Endometrium (tissue), 2 donors: ENCODE measurements around the gene TSSC4.

Source experiments
- FAIRE-seq: peaks from 2 replicates; lab custom pipeline; 2012; peaks lifted over from hg19 to GRCh38; lab: Jason Lieb, UNC
- donor health status: control.
- donor health status: control.

The TSSC4 gene

GRCh38 chr11:2447951-2448650, 47.6 kb downstream of the TSSC4 start:
- no peak for FAIRE-seq

DNA sequence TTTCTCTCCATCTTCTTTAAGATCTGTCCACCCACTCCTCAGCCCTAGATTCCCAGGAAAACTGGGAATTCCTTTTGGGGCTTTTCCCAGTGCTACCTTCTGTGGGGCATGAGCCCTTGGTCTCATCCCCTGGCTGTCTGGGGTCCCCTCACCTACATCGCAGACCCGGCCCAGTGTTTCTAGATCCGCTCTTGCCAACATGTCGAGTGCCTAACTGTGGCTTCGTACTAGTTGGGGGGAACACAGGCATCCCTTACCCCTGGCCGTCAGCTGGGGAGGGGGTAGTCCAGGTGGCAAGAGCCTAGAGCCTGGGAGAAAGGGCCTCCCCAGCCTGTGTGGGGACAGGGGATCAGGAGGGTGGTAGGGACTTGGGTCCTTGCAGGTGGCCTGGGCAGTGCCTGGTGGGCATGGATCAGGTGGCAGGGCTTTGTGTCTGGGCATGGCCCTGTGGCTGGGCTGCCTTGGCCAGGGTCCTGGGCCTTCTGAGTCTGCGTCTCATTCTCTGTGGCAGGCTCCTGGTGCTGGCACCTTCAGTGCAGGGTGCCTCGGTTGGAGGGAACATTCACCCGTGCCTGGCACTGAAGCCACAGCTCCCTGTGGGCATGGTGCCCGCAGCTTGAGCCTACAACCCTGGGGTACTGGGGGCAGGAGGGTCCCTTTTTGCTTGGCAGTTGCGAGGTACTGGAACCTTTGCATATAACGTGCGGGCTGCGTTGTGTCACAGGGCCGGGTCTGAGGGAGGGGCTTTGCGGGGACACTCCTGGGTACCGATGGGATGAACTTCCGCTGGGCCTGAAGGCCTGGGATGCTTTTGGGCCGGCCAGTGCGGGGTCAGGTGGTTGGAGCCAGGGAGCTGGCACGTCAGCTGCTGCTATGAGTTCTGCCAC, 48.4 kb downstream of the TSSC4 start:
- no peak for FAIRE-seq

DNA sequence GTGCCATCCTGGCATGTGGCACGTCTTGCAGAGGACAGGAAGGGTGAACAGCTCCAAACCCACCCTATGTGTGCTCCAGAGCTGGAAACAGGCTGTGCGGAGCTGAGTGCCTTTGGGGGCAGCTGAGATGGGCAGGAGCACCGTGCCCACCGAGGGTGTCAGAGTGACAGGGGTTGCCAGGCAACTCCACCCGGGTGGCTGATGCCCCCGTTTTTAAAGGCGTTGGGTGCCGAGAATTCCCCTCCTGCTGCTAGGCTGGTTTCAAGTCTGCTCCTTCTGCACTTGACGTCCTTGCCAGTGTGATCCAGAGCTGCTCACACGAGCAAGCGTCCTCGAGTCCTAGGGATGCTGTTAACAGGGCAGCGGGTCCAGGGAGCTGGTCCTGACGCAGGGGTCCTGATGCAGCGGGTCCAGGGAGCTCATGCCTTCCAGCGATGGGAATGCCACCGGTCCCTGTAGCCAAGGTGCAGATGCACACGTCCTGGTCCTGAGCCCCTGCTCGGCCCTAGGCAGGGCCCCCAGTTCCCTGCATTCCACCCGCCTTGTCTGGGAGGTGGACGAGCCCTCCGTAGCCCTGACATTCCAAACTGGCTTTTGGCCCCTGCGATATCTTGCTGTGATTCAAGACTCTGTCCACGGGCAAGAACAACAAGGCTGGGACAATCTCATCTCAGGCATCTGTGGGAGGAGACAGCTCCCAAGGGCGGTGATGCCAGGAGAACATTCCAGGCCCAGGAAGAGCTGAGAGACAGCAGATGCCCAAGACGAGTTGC, 49.2 kb downstream of the TSSC4 start:
- no peak for FAIRE-seq

DNA sequence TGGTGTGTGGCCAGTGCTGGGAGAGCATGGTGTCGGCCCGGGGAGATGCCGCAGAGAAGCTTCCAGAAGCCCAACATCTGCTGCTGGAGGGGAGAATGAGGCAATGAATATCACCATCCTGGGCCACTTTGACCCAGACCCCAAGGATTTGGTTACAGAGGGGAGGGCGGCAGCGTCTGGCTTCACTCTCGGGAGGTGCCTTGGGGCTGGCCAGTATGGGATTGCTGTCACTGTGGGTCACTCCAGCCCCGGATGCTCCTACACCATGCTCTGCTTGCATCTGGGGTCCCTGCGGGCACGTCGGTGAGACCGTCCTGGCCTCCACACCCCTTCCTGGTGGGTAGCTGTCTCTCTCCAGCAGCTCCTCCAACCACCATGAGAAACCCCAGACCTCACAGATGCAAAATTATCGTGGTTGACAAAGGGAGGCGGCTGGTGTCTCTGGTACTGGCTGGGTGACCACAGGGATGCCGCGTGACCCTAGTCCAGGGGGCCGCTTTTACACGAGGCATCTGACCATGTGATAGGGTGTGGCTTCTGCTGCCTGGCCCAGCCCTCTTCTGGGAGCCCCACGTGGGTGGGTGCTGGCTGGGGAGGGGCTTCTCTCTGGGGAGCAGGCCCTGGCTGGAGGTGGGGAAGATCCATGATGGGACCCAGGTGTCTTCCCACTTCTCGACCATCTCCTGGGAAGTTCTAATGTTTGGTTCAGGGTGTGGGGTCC, 49.9 kb downstream of the TSSC4 start:
- no peak for FAIRE-seq

DNA sequence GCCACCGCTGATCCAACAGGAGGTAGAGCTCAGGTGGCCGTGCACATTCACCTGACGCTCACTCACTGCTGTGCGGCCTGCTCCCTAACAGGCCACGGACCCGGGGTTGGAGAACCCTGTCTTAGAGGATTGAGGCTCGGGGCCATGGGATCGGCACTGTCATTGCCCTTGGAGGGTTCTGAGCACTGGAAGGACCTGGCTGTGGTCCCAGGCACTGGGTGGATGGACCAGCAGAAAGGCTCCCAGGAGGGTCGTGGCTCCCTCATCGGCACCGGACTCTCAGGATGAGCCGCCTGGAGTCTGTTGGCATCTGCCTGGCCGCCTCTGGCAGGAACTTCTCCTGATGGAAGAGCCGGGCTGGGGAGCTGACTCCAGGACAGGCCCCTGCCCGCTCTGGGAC, 50.8 kb downstream of the TSSC4 start:
- FAIRE-seq = no peak

DNA sequence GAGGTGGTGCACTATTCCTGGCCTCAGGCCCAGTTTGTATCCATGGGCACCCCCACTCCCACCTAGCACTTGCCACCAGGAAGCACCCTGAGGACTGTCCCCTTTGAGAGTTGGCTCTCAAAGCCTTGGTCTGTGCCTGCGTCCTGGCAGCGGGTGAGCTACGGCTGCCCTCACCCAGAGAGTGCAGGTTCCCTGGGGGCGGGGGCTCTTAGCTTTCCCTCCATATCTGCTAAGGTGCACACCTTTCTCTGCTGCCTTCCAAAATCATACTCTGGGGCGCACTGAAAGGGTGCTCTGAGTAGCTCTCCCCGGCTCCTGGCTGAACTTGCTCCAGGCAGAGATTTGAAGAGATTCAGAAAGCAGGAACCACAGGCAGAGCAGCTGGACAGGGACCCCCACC, 51.4 kb downstream of the TSSC4 start:
- no peak for FAIRE-seq

DNA sequence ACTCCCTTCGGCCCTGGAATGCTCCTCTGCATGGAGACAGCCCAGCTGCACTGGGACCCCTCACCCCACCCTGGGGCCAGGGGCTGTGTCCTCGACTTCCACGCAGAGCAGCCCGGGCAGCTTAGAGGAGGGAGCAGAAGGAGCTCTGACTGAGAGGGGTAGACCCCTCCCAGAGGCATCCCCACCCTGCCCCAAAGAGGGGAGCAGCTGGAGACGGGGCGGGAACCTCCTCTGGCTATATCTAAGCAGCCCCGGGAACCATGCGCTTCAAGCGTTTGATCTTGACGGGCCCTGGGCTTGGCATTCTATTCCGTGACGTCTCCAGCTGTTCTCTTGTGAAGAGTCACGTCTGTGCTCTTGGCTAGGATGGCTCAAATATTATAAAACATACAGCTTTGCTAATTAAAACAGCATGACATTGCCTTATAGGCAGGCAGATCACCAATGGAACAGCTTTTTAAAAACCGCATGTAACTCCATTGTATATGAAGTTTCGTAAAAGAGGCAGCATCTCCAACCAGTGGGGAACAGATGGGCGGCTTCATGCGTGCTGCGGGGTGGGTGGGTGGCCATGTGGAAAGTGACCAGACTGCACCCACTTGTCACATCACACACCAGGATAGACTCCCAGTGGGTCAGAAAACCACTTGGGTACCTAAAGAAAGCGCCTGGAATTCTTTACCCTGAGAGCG, 51.9 kb downstream of the TSSC4 start:
- FAIRE-seq = no peak

- no peak for FAIRE-seq
Observed at GRCh38 chr11:2453436-2453835, 52.9 kb downstream of the TSSC4 start.
